H1 (cell line): ENCODE data around the gene TRAF5. TPM values are rescaled to one million over a fixed set of nuclear protein-coding genes. Genes with fewer than 3 reads are reported as not detected.

ENCODE experiments used
- CTCF ChIA-PET: fragments of 300-600 bp; sonication (Branson Sonifier 250); formaldehyde crosslinking; loops from one replicate; lab custom pipeline; 2021; ENCODE audit not compliant: partially characterized antibody; lab: Charles Lee
- POLR2A ChIA-PET: fragments of 300-600 bp; sonication (Branson Sonifier 250); formaldehyde crosslinking; loops from one replicate; lab custom pipeline; 2021; ENCODE audit warnings: inconsistent platforms; ENCODE audit not compliant: partially characterized antibody; lab: Charles Lee
- DNase-seq, 2 experiments: peaks; one replicate each; pipeline versions ENCODE4 v3.0.0 to v3.0.0-alpha.2; 2010 to 2022; ENCODE audit warnings: low spot score in 2 of 2, low read depth in 1 of 2, mixed read lengths in 1 of 2
- FAIRE-seq: peaks from 2 replicates; lab custom pipeline; 2011; peaks lifted over from hg19 to GRCh38; lab: Jason Lieb, UNC
- H2AFZ ChIP-seq: 2 replicates; pipeline ENCODE4 v1.8.1; 2012; ENCODE audit warnings: low read length, inconsistent platforms
- H2AK5ac ChIP-seq: 2 replicates; pipeline ENCODE4 v1.6.1; 2013; ENCODE audit warnings: low read depth, low read length
- H2BK120ac ChIP-seq: replicated peaks from 2 replicates; pipeline ENCODE3; 2013; ENCODE audit warnings: low read depth, low read length, inconsistent platforms
- H2BK12ac ChIP-seq: 2 replicates; pipeline ENCODE4 v1.6.1; 2013; ENCODE audit warnings: low read depth, low read length
- H2BK15ac ChIP-seq: 2 replicates; pipeline ENCODE4 v1.6.1; 2013; ENCODE audit warnings: low read length
- H2BK20ac ChIP-seq: 2 replicates; pipeline ENCODE4 v1.6.1; 2013; ENCODE audit warnings: low read length
- H2BK5ac ChIP-seq: 2 replicates; pipeline ENCODE4 v1.6.1; 2013; ENCODE audit warnings: low read depth, low read length
- H3K14ac ChIP-seq: 2 replicates; pipeline ENCODE4 v1.6.1; 2013; ENCODE audit warnings: inconsistent platforms; ENCODE audit not compliant: insufficient read length
- H3K18ac ChIP-seq: 2 replicates; pipeline ENCODE4 v1.6.1; 2013; ENCODE audit warnings: low read length; ENCODE audit errors: extremely low read depth
- H3K23ac ChIP-seq: 2 replicates; pipeline ENCODE4 v1.6.1; 2013; ENCODE audit warnings: inconsistent platforms; ENCODE audit not compliant: insufficient read length
- H3K23me2 ChIP-seq: 2 replicates; pipeline ENCODE4 v1.6.1; 2013; ENCODE audit warnings: low read depth, low read length
- H3K27ac ChIP-seq: 2 replicates; pipeline ENCODE4 v1.6.1; 2011; ENCODE audit warnings: low read depth, low read length, inconsistent platforms
- H3K27me3 ChIP-seq, 4 experiments: replicated peaks in 1 of 4; 1 replicate in 1 of 4; 2 replicates in 3 of 4; pipeline versions ENCODE4 v1.6.1 to v1.8.1; 2011 to 2013; ENCODE audit warnings: low read length in 3 of 4, mild to moderate bottlenecking in 3 of 4, inconsistent platforms in 2 of 4, mixed read lengths in 2 of 4, moderate library complexity in 1 of 4; ENCODE audit not compliant: control insufficient read depth in 3 of 4, insufficient read depth in 3 of 4; ENCODE audit errors: extremely low read depth in 1 of 4
- H3K36me3 ChIP-seq, 4 experiments: 2 replicates each; pipeline versions ENCODE4 v1.6.1 to v1.8.1; 2011 to 2013; ENCODE audit warnings: mild to moderate bottlenecking in 4 of 4, low read length in 3 of 4, moderate library complexity in 2 of 4, control low read depth in 1 of 4, inconsistent platforms in 1 of 4; ENCODE audit not compliant: insufficient read depth in 4 of 4, control insufficient read depth in 2 of 4
- H3K4ac ChIP-seq: replicated peaks from 2 replicates; pipeline ENCODE3; 2013; ENCODE audit warnings: low read length, low read depth, mixed read lengths, inconsistent platforms; ENCODE audit not compliant: insufficient read length
- H3K4me1 ChIP-seq, 4 experiments: replicated peaks in 1 of 4; 1 replicate in 1 of 4; 2 replicates in 3 of 4; pipeline versions ENCODE4 v1.6.1 to v1.8.1; 2011 to 2013; ENCODE audit warnings: low read length in 3 of 4, inconsistent platforms in 2 of 4, mixed read lengths in 1 of 4; ENCODE audit not compliant: insufficient read depth in 4 of 4, control insufficient read depth in 3 of 4
- H3K4me2 ChIP-seq, 2 experiments: 2 replicates each; pipeline versions ENCODE4 v1.6.1 to v1.8.1; 2011 to 2013; ENCODE audit warnings: low read depth in 2 of 2, low read length in 2 of 2, control low read depth in 1 of 2, inconsistent platforms in 1 of 2, mild to moderate bottlenecking in 1 of 2; ENCODE audit not compliant: insufficient read depth in 1 of 2
- H3K4me3 ChIP-seq, 4 experiments: fragments of 200-600, 300-600 bp in 1 of 4; sonication (generic), shearing (Covaris generic), sonication (Bioruptor Twin) in 1 of 4; 2 replicates each; pipeline versions ENCODE4 v1.5.1 to v1.8.1; 2011 to 2016; ENCODE audit warnings: low read length in 4 of 4, low read depth in 3 of 4, control low read depth in 2 of 4, inconsistent platforms in 2 of 4, mild to moderate bottlenecking in 2 of 4, mixed read lengths in 1 of 4, moderate library complexity in 1 of 4; ENCODE audit not compliant: insufficient read depth in 2 of 4; ENCODE audit errors: extremely low read depth in 1 of 4
- H3K56ac ChIP-seq: replicated peaks from 2 replicates; pipeline ENCODE3; 2013; ENCODE audit warnings: low read depth, mild to moderate bottlenecking, mixed read lengths, low read length, inconsistent platforms; ENCODE audit not compliant: insufficient read length
- H3K79me1 ChIP-seq: 2 replicates; pipeline ENCODE4 v1.6.1; 2013; ENCODE audit warnings: low read depth, low read length, control low read depth
- H3K79me2 ChIP-seq, 2 experiments: 2 replicates each; pipeline versions ENCODE4 v1.6.1 to v1.8.1; 2012 to 2013; ENCODE audit warnings: low read length in 2 of 2, mild to moderate bottlenecking in 2 of 2, inconsistent platforms in 1 of 2; ENCODE audit not compliant: insufficient read depth in 2 of 2, control insufficient read depth in 1 of 2
- H3K9ac ChIP-seq, 4 experiments: replicated peaks in 1 of 4; 1 replicate in 1 of 4; 2 replicates in 3 of 4; pipeline versions ENCODE4 v1.6.1 to v1.8.1; 2011 to 2013; ENCODE audit warnings: low read depth in 3 of 4, low read length in 3 of 4, control low read depth in 2 of 4, mild to moderate bottlenecking in 2 of 4, moderate library complexity in 2 of 4, inconsistent platforms in 1 of 4; ENCODE audit errors: extremely low read depth in 1 of 4
- H3K9me3 ChIP-seq, 2 experiments: 2 replicates each; pipeline versions ENCODE4 v1.6.1 to v1.8.1; 2012 to 2013; ENCODE audit warnings: mild to moderate bottlenecking in 2 of 2, moderate library complexity in 2 of 2, control low read depth in 1 of 2, inconsistent platforms in 1 of 2, low read depth in 1 of 2, low read length in 1 of 2, mixed read lengths in 1 of 2; ENCODE audit not compliant: insufficient read depth in 2 of 2
- H4K20me1 ChIP-seq, 2 experiments: replicated peaks in 1 of 2; 2 replicates each; pipeline versions ENCODE3 to v1.8.1; 2011 to 2013; ENCODE audit warnings: inconsistent platforms in 2 of 2, low read length in 2 of 2, mild to moderate bottlenecking in 1 of 2; ENCODE audit not compliant: insufficient read depth in 2 of 2, control insufficient read depth in 1 of 2
- H4K5ac ChIP-seq: 2 replicates; pipeline ENCODE4 v1.6.1; 2013; ENCODE audit warnings: low read length, low read depth, mixed read lengths, inconsistent platforms; ENCODE audit not compliant: insufficient read length
- H4K8ac ChIP-seq: 2 replicates; pipeline ENCODE4 v1.8.0; 2013; ENCODE audit warnings: mild to moderate bottlenecking, moderate library complexity, low read length, inconsistent platforms; ENCODE audit not compliant: insufficient read depth; ENCODE audit errors: extremely low read depth
- H4K91ac ChIP-seq: replicated peaks from 2 replicates; pipeline ENCODE3; 2013; ENCODE audit warnings: low read length, mixed read lengths, inconsistent platforms; ENCODE audit not compliant: insufficient read length
- BRCA1 ChIP-seq: IDR thresholded peaks from 2 replicates; pipeline ENCODE4 v1.6.1; 2012; ENCODE audit warnings: low read depth, low read length, improper control_type of control experiment
- CBX8 ChIP-seq: fragments of 300-800, 300-1000 bp; sonication (generic); IDR thresholded peaks from 2 replicates; pipeline ENCODE4 v1.7.1; 2016; ENCODE audit warnings: low read depth, low read length, borderline replicate concordance
- CHD2 ChIP-seq: IDR thresholded peaks from 2 replicates; pipeline ENCODE4 v1.6.1; 2012; ENCODE audit warnings: low read length, improper control_type of control experiment
- EP300 ChIP-seq, 2 experiments: IDR thresholded peaks; 1 replicate in 1 of 2; 2 replicates in 1 of 2; pipeline ENCODE4 v1.6.1; 2011 to 2012; ENCODE audit warnings: low read depth in 2 of 2, low read length in 2 of 2, mild to moderate bottlenecking in 2 of 2, borderline replicate concordance in 1 of 2, inconsistent platforms in 1 of 2, moderate library complexity in 1 of 2
- EZH2 ChIP-seq: fragments of 200-600 bp; sonication (generic); IDR thresholded peaks from 2 replicates; pipeline ENCODE4 v1.7.1; 2012; ENCODE audit warnings: low read depth, mild to moderate bottlenecking, moderate library complexity, low read length, inconsistent platforms; ENCODE audit not compliant: severe bottlenecking
- FOSL1 ChIP-seq: IDR thresholded peaks from 2 replicates; pipeline ENCODE4 v1.6.1; 2011; ENCODE audit warnings: mild to moderate bottlenecking, low read depth, low read length, moderate library complexity; ENCODE audit not compliant: insufficient read depth
- KDM4A ChIP-seq: IDR thresholded peaks from one replicate; pipeline ENCODE4 v1.7.1; 2012; ENCODE audit warnings: low read depth, mild to moderate bottlenecking, moderate library complexity, low read length, inconsistent platforms; ENCODE audit not compliant: severe bottlenecking
- NANOG ChIP-seq: IDR thresholded peaks from 2 replicates; pipeline ENCODE4 v1.6.1; 2011; ENCODE audit warnings: low read length, low read depth, mild to moderate bottlenecking, inconsistent platforms; ENCODE audit not compliant: insufficient read depth, poor library complexity, severe bottlenecking
- RXRA ChIP-seq: IDR thresholded peaks from 2 replicates; pipeline ENCODE4 v1.6.1; 2011; ENCODE audit warnings: low read depth, mild to moderate bottlenecking, low read length, moderate library complexity; ENCODE audit not compliant: insufficient read depth
- SP1 ChIP-seq: IDR thresholded peaks from 2 replicates; pipeline ENCODE4 v1.6.1; 2011; ENCODE audit warnings: low read depth, low read length
- SRF ChIP-seq: IDR thresholded peaks from 2 replicates; pipeline ENCODE4 v1.6.1; 2011; ENCODE audit warnings: mild to moderate bottlenecking, low read depth, low read length, moderate library complexity
- ZNF274 ChIP-seq: IDR thresholded peaks from 2 replicates; pipeline ENCODE4 v1.7.0; 2012; ENCODE audit warnings: low read length, borderline replicate concordance; ENCODE audit errors: extremely low read depth
- WGBS, 2 experiments: shearing (Covaris generic) in 1 of 2; methylation state at CpG; one replicate each; pipeline versions ENCODE4 v1.1.6 to v1.1.7; 2013 to 2015; ENCODE audit warnings: low lambda C conversion rate in 2 of 2, mixed read lengths in 2 of 2, inconsistent platforms in 1 of 2, low coverage in 1 of 2, missing lambda C conversion rate in 1 of 2; ENCODE audit not compliant: insufficient replicate concordance in 2 of 2, insufficient coverage in 1 of 2, insufficient read length in 1 of 2; ENCODE audit errors: extremely low coverage in 1 of 2, missing lambda C conversion rate in 1 of 2; 5-methylcytosine and 5-hydroxymethylcytosine counted together
- polyA plus RNA-seq, 7 experiments: library from polyadenylated mRNA; depleted of rRNA in 3 of 7; stranded (reverse) in 5 of 7; unstranded in 2 of 7; fragments of >200 nt in 5 of 7; fragments of 200-250 nt in 2 of 7; gene quantifications; 1 replicate in 5 of 7; 2 replicates in 1 of 7; 4 replicates in 1 of 7; pipeline versions ENCODE4 v1.2.1 to v1.2.3, GENCODE V29; 2011 to 2013; ENCODE audit warnings: missing spikeins in 2 of 7, mixed read lengths in 2 of 7
- total RNA-seq: library from RNA; stranded (reverse); fragmentation: NEBNext Ultra II Directional; extraction: Animal tissue kit (Norgen Biotek cat#: 25700); gene quantifications from 2 replicates; pipeline ENCODE4 v1.2.1, GENCODE V29; 2021
- TF ChIP-seq, protein P1 (sequence below): IDR thresholded peaks from 2 replicates; pipeline ENCODE4 v1.6.1; 2011; ENCODE audit warnings: low read length, improper control_type of control experiment

The TRAF5 gene
- total and polyA plus RNA-seq, 2 of the 8 experiments (the other 6 are each of a cell fraction or from before 2014, with no cell fraction given), result 13.0 to 17.1 TPM

DNA sequence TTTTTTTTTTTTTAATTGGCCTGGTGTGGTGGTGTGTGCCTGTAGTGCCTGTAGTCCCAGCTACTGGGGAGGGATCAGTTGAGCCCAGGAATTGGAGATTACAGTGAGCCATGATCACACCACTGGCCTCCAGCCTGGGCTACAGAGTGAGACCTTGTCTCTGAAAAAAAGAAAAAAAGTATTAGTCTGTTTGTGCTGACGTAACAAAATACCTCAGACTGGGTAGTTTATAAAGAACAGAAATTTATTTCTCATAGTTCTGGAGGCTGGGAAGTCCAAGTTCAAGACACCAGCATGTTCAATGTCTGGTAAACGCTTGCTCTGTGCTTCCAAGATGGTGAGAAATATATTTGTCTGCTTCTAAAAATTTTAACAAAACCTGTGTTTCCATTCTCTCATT lies 25.8 kb downstream of the TRAF5 start:
- H3K14ac ChIP-seq, result no peak overlapping the region
- no peak overlapping the region for H4K91ac ChIP-seq
- H3K23ac ChIP-seq, result no peak overlapping the region
- CTCF ChIA-PET, result interaction anchor here (0.6 to 2.7 kb wide), 4 partner anchors 14 to 210 kb away, joined by 4 to 17 read pairs (median 12); no protein-coding TSS in a partner anchor
- 81% methylated on average over 2 of the region's 2 CpGs; no CpG with 5 or more reads in 1 of the 2 experiments for WGBS, 2 experiments
- no peak overlapping the region for H3K4me3 ChIP-seq
- no peak overlapping the region for H2BK15ac ChIP-seq
- no peak overlapping the region for H2BK20ac ChIP-seq
- FAIRE-seq, result no peak
- no peak overlapping the region for H3K18ac ChIP-seq
- no peak overlapping the region for H2BK5ac ChIP-seq
- H3K9ac ChIP-seq, result no peak overlapping the region
- no peak overlapping the region for H3K4ac ChIP-seq
- H3K79me2 ChIP-seq, result peaks cover 0 to 7% of the 10 kb centered on the region in 2 experiments; a peak in 1 of 4 replicates
- H2AK5ac ChIP-seq, result no peak overlapping the region
- no peaks in the 10 kb centered on the region for H4K20me1 ChIP-seq
- no peak overlapping the region for H4K5ac ChIP-seq
- peaks cover 0 to 8% (median 6%) of the 10 kb centered on the region in 4 experiments; a peak in 5 of 8 replicates for H3K36me3 ChIP-seq
- H2AFZ ChIP-seq, result no peak overlapping the region
- H3K23me2 ChIP-seq, result no peaks in the 10 kb centered on the region
- no peaks in the 10 kb centered on the region for H3K9me3 ChIP-seq
- DNase-seq, result no peak
- peaks cover 4% of the 10 kb centered on the region for H3K79me1 ChIP-seq
- H3K4me1 ChIP-seq, result no peaks in the 10 kb centered on the region
- H3K27ac ChIP-seq, result no peak overlapping the region
- H2BK12ac ChIP-seq, result no peak overlapping the region
- no peak overlapping the region for H3K56ac ChIP-seq
- POLR2A ChIA-PET, result no interaction called here
- no peak overlapping the region for H4K8ac ChIP-seq
- H2BK120ac ChIP-seq, result no peak overlapping the region
- no peak overlapping the region for H3K4me2 ChIP-seq
- H3K27me3 ChIP-seq, result no peaks in the 10 kb centered on the region
- TF ChIP-seq FOSL1, result no peak
- TF ChIP-seq EZH2, result no peak
- no peak for TF ChIP-seq KDM4A
- TF ChIP-seq ZNF274, result no peak
- TF ChIP-seq EP300 (IDR thresholded peaks at IDR 0.05; ENCODE audit: borderline replicate concordance in 1 of 2, low read depth in 2 of 2, low read length in 2 of 2), result no peak
- no peak for TF ChIP-seq SRF
- TF ChIP-seq, protein P1, sequence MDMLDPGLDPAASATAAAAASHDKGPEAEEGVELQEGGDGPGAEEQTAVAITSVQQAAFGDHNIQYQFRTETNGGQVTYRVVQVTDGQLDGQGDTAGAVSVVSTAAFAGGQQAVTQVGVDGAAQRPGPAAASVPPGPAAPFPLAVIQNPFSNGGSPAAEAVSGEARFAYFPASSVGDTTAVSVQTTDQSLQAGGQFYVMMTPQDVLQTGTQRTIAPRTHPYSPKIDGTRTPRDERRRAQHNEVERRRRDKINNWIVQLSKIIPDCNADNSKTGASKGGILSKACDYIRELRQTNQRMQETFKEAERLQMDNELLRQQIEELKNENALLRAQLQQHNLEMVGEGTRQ, result no peak
- TF ChIP-seq SP1, result no peak
- TF ChIP-seq CHD2, result no peak
- TF ChIP-seq RXRA, result no peak
- no peak for TF ChIP-seq BRCA1
- no peak for TF ChIP-seq CBX8
- TF ChIP-seq NANOG, result no peak
